Ramos (cell line): ENCODE data around the gene MLXIP.

Experiments
- in situ Hi-C: fragments of 300-500 bp; cut with MboI; formaldehyde crosslinking; loops from one replicate; pipeline ENCODE4 v1.14.3; 2022; ENCODE audit warnings: low sequenced_read_pairs; ENCODE audit not compliant: unreplicated experiment

Gene MLXIP

GRCh38 chr12:122050706-122051105 lies 27.9 kb upstream of the MLXIP start:
- in situ Hi-C loops: no loop called here

DNA sequence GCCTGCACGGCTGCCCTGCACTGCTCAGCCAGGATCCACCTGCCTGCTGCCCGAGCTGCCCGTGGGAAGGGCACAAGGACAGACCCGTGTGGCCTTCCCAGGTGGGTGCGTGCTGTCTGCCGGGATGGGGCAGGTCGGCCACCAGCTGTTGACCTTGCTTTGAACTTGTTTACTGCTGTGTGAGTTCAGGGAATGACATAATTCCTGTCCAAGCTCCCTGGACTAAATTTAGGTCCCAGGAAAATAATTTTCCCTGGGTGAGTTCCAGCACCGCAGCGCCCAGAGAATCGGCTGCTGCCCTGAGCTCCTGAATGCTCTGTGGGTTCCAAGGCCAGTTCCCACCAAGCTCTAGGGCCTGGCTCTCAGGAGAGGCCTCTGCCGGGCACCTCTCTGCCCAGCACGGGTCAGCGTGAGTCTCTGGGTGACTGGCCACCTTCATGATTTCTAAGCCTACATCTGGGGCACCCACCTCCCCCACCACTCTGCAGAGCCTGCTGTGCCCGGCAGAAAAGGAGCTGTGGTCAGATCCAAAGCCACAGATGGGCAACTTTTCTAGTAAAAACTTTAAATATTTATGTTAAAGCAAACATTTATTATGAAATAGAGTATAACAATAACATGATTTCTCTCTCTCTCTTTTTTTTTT lies 27.2 kb upstream of the MLXIP start:
- in situ Hi-C loops: no loop called here

DNA sequence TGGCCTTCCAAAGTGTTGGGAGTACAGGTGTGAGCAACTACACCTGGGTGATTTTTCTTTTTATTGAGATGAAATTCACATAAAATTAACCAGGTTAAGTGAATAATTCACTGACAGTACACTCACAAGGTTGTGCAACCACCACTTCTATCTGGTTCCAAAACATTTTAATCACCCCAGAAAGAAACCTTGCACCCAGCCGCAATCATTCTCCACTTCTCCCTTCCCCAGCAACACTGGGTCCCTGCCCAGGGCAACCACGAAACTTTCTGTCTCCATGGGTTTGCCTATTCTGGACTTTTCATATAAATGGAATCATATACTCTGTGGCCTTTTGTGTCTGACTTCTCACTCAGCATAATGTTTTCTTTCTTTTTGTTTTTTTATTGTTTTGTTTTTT lies 26.3 kb upstream of the MLXIP start:
- in situ Hi-C loops: no loop called here

- in situ Hi-C loops: loop anchor here (5.0 kb wide), 1 partner anchor 72 kb away; no protein-coding TSS in a partner anchor
These were observed 23.6 kb upstream of the MLXIP start for GRCh38 chr12:122054842-122055520.

DNA sequence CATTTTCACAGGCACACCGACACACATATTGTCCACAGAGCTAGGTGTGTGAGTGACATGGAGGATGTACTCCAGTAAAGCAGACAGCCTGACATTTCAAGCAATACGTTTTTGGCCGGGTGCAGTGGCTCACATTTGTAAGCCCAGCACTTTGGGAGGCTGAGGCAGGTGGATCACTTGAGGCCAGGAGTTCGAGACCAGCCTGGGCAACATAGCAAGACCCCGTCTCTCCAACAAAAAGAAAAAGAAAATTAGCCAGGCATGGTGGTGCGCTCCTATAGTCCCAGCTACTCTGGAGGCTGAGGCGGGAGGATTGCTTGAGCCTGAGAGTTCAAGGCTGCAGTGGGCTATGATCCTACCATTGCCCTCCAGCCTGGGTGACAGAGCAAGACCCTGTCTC lies 22.1 kb upstream of the MLXIP start:
- in situ Hi-C loops: loop anchor here (5.0 kb wide), 1 partner anchor 71 kb away; no protein-coding TSS in a partner anchor

GRCh38 chr12:122057007-122057735 lies 21.4 kb upstream of the MLXIP start:
- in situ Hi-C loops: loop anchor here (5.0 kb wide), 1 partner anchor 70 kb away; no protein-coding TSS in a partner anchor

GRCh38 chr12:122057769-122058168 lies 20.8 kb upstream of the MLXIP start:
- in situ Hi-C loops: loop anchor here (5.0 kb wide), 1 partner anchor 70 kb away; no protein-coding TSS in a partner anchor

DNA sequence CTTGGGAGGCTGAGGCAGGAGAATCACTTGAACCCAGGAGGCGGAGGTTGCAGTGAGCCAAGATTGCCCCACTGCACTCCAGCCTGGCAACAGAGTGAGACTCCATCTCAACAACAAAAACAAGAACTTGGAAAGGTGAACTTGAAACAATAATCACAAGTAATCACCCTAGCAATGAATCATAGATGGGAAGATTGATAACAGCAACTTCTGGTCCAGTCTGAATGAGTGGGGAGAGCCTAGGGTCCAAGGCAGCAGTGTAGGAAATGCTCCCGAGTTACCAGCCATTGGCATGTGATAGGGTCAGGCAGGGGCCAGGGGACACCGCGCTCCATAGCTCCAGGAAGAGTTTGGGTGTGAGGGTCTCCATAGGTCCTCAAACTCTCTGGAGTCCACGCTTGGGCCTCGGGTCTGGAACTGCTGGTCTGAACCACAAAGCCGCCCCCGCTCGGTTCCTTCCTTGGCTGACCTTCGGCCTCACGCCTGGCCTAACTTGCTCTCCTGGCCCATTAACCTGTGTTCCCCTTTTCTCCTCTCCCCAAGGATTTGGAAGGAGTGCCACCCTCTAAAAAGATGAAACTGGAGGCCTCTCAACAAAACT lies 19.9 kb upstream of the MLXIP start:
- in situ Hi-C loops: loop anchor here (5.0 kb wide), 1 partner anchor 69 kb away; no protein-coding TSS in a partner anchor

GRCh38 chr12:122059203-122059960 lies 19.2 kb upstream of the MLXIP start:
- in situ Hi-C loops: loop anchor here (5.0 kb wide), 1 partner anchor 68 kb away; no protein-coding TSS in a partner anchor

GRCh38 chr12:122060081-122060501 lies 18.5 kb upstream of the MLXIP start:
- in situ Hi-C loops: no loop called here

DNA sequence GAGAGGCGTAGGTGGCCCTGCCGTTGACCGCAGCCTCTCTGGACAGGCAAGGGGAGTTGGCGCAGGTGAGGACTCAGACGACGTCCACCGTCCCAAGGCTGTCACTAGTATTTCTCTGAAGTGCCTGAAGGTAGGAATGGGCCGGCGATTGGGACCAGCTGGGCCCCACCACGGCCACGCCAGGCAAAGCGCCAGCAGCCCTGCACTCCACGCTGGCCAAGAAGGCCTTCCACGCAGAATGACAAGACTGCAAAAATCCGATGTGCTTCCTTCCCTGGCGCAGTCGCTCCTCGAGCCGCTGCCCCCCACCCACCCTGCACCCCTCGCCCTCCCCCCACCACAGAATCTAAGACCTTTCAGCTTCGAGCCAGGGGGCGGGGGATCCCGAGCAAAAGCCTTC lies 17.3 kb upstream of the MLXIP start:
- in situ Hi-C loops: no loop called here

DNA sequence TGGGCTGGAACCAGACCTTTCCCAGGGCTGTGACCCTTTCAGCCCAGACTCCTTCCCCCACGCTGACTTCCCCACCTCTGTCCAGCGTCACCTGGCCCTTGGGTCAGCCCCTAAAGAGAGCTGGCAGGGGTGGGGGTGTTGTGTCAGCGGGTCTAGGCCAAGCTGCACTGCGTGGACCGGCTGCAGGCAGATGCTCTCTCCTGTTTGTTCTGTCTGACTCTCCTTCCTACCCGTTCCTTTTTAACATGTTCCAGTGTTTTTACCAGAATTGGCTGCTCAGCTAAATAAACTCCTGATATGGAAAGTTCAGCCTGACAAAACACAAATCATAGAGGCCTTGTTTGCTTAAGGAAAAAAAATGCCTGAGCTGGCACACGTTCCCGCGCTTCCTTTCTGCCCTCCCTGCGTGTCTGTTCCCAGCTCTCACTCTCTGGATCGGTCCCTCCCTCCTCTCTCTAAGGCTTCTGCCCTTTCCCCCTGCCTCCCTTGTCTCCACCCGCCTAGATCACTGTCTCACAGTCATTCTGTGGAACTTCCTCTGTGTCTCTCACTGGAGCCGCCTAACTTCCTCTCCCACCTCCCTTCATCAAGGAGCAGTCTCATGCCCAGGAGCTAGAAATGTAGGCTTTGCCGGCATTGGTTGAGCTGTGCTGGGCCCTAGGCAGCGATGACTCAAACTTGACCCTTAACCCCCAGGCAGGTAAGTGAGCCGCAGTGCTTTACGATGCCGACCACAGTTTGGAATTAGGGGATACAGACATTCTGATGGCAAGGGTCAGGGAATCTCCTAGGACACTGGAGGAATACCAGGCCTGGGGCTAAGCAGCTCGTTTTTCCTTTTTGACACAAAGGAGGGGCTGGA lies 15.5 kb upstream of the MLXIP start:
- in situ Hi-C loops: no loop called here

DNA sequence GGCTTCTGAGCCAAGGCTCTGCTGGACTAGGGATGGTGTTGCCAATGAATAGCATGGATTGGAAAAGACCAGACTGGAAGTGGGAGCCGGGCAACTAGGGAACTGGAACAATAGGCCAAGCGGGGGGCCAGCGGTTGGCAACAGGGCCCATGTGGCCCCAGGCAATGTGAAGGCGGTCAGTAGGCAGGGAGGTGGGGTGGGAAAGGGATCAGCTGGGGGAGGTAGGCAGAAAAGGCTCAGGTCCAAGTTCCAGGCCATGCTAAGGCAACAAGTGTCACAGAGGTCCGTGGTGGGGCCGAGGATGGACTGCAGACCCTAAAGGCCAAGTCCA lies 14.9 kb upstream of the MLXIP start:
- in situ Hi-C loops: no loop called here

DNA sequence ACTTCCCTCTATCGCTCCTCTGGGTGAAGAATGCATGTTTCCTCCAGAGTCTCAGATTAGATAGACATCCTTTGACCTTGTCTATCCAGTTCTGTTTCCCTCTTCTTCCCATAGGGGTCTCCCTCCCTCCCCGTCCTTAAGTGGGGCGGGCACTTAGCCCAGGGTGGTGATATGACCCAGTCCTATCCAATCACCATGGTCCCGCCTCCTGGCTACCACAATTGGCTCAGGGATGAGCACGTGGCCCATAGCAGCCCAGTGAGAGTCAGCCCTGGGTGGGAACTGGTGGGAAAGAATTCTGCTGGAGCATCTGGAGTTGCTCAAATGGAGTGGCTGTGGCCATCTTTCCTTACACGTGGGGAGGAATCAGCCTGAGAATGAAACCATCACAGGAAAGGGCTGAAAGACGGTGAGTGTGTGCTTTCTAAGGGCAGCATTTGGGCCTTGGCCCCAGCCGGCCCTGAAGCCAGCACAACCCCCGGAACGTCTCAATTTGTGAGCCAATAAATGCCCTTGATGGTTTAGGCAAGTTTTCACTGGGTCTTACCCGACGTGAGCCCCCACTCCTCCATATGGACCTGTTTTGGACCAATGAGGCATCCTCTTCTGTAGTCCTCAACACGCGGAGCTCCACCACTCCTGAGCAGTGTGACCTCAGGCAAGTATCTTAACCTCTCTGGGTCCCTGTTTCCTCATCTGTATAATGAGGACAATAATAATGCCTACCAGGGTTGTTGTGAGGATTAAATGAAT lies 14.4 kb upstream of the MLXIP start:
- in situ Hi-C loops: no loop called here

- in situ Hi-C loops: no loop called here
These were observed 13.6 kb upstream of the MLXIP start for GRCh38 chr12:122064780-122065588.

DNA sequence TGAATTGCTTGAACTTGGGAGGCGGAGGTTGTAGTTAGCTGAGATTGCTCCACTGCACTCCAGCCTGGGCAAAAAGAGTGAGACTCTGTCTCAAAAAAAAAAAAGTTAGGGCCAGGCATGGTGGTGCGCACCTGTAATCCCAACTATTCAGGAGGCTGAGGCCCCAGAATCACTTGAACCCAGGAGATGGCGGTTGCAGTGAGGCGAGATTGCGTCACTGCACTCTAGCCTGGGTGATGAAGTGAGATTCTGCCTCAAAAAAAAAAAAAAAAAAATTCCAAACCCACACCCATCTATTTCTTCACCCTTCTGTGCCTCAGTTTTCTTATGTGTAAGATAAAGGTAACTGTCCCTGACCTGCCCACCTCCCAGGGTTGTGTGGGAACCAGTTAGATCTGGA lies 11.0 kb upstream of the MLXIP start:
- in situ Hi-C loops: no loop called here

DNA sequence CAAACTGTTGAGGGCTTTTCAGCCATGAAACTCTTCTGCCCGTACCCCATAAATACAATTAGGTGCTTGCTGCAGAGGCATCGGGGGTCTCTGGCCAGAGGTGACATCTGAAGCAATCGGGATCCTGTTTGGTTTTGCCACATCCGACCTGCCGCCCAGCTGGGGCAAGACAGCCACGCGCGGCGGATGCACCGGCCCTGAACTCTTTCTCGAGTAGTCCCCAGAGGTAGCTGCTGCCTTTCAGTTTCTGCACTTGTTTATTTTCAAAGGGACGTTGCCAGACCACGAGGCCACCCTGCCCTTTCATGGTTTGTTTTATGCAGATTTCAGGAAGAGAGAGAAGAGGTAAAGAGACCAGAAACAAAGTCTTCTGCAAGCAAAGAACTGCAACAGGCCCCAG lies 10.6 kb upstream of the MLXIP start:
- in situ Hi-C loops: no loop called here
